GM12872 (cell line): ENCODE data around the gene WDFY2.

Experiments used
- CTCF ChIP-seq: IDR thresholded peaks from 3 replicates; pipeline ENCODE4 v1.5.1; 2011; ENCODE audit warnings: low read depth, mild to moderate bottlenecking, low read length, moderate library complexity; ENCODE audit not compliant: insufficient read depth

The WDFY2 gene

GRCh38 chr13:51804295-51805172, 220.3 kb downstream of the WDFY2 start:
- no peak for TF ChIP-seq CTCF

GRCh38 chr13:51805313-51805712, 221.1 kb downstream of the WDFY2 start:
- TF ChIP-seq CTCF: no peak

- TF ChIP-seq CTCF: no peak
These were observed 221.7 kb downstream of the WDFY2 start for GRCh38 chr13:51805925-51806324.

- no peak for TF ChIP-seq CTCF
These were observed 222.3 kb downstream of the WDFY2 start for GRCh38 chr13:51806566-51806965.

- no peak for TF ChIP-seq CTCF
These were observed 222.8 kb downstream of the WDFY2 start for GRCh38 chr13:51807041-51807440.

- no peak for TF ChIP-seq CTCF
These were observed 224.5 kb downstream of the WDFY2 start for GRCh38 chr13:51808811-51809210.

- TF ChIP-seq CTCF: no peak
These were observed 226.8 kb downstream of the WDFY2 start for GRCh38 chr13:51811046-51811445.
